Myocyte (in vitro differentiated cells): ENCODE results near the gene PRELID2. TPM values are rescaled to one million over a fixed set of nuclear protein-coding genes. Genes with fewer than 3 reads are reported as not detected.
"Not testable (repeated sequence)": the region's sequence is repeated elsewhere in the genome, so short reads cannot be mapped to it uniquely, and the experiment has no call there.

Source experiments
- DNase-seq: peaks from one replicate; pipeline ENCODE4 v3.0.0-alpha.2; 2012; ENCODE audit warnings: low read depth
- polyA plus RNA-seq: library from polyadenylated mRNA; unstranded; fragments of >200 nt; gene quantifications from one replicate; pipeline ENCODE4 v1.2.1, GENCODE V29; 2012; ENCODE audit warnings: missing spikeins
- total RNA-seq: library from RNA; depleted of rRNA; stranded (reverse); fragments of >200 nt; gene quantifications from 2 replicates; pipeline ENCODE4 v1.2.3, GENCODE V29; 2014

Gene PRELID2
- 1.8 TPM in 2 replicates for total RNA-seq
- polyA plus RNA-seq: 4.0 TPM

- DNase-seq: peak; percentile 92
Measured at GRCh38 chr5:145834917-145835847, at the start of gene PRELID2. Gene PRELID2 (minus strand): TSS chr5:145835342. CDS start chr5:145835251, 91 bp downstream.

DNA sequence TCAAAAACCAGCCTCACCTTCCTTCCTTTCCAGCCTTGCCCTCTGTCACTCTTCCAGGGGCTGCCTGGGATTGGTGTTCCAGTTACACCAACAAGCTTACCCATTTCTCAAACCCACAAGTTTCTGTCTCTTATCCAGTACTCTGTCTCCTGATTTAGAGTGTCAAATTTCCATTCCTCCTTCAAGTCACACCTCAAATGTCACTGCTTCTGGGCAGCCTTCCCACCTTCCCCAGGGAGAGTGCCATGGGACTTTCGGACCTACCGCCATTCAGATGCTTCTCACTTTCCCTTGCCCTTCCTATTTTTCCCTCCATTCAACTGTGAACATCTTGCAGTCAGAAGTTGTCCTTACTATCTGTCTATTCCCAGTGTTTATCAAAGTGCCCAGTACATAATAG is 39.6 kb upstream of the PRELID2 start:
- DNase-seq: no peak

GRCh38 chr5:145872914-145873313 is 37.8 kb upstream of the PRELID2 start, which contains the start of gene GRXCR2:
Gene GRXCR2 (minus strand): TSS chr5:145873014. CDS start chr5:145872968, 46 bp downstream.
- DNase-seq: no peak

DNA sequence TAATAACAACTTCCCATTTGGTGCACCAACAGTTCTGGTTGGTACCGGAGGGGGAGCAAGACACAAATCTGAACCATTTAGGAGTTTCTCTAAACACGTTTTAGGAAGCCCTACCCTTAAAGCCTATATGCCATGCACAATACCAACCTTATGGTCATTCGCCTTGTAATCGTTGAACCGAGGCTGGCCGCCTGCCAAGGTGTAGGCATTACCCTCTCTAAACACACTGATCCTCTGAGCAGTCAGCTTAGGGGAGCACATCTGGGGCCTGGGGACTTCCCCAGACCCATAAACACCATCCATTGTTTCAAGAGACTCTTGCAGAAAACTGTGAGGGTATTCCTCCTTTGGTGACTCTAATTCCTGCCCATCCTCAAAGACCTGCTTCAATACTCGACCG is 37.3 kb upstream of the PRELID2 start:
- no peak for DNase-seq

- DNase-seq: no peak
Measured at GRCh38 chr5:145869753-145870152, 34.6 kb upstream of the PRELID2 start.

GRCh38 chr5:145867806-145868205 is 32.7 kb upstream of the PRELID2 start:
- no peak for DNase-seq

- not testable (repeated sequence) for DNase-seq
Measured at GRCh38 chr5:145864432-145864831, 29.3 kb upstream of the PRELID2 start.

DNA sequence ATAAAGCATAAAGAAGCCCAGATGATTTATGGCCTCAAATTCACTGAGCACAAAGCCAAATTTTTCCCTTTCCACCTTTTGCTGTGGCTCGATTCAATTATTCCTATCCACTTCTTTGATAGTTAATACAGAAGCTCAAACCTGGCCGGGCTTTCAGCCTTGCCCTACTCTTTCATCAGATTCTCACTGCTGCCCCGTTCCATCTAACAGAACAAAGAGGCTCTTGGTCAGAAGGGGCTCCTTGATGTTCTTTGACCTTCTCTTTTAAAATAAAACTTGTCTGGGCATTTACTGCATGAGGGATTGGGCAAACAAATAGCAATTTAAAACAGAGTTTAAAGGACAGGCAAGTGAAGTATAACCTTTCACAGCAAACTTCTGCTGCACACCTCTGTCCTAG is 27.9 kb upstream of the PRELID2 start:
- DNase-seq: no peak

GRCh38 chr5:145859897-145860296 is 24.8 kb upstream of the PRELID2 start:
- DNase-seq: no peak

DNA sequence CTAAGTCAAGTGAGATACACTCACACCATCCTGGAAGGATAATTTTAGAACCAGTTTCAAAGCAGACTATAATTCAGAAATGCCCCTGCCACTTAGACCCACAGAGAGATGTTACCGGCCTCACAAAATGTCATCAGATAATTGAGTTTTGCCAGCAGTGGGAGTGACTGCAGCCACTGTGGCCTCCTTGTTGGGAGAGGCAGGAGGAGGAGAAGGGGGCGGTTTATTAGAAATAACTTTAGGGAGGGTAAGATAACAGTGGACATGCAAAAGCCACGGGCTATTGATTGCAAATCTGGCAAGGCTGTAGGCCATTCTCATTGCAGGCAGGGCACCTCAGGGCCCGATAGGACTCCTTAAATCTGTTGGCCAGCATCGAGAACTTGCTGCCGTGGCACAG is 24.3 kb upstream of the PRELID2 start:
- no peak for DNase-seq

- no peak for DNase-seq
Measured at GRCh38 chr5:145858959-145859358, 23.8 kb upstream of the PRELID2 start.

GRCh38 chr5:145856285-145856818 is 21.2 kb upstream of the PRELID2 start:
- peak; percentile 65 for DNase-seq

DNA sequence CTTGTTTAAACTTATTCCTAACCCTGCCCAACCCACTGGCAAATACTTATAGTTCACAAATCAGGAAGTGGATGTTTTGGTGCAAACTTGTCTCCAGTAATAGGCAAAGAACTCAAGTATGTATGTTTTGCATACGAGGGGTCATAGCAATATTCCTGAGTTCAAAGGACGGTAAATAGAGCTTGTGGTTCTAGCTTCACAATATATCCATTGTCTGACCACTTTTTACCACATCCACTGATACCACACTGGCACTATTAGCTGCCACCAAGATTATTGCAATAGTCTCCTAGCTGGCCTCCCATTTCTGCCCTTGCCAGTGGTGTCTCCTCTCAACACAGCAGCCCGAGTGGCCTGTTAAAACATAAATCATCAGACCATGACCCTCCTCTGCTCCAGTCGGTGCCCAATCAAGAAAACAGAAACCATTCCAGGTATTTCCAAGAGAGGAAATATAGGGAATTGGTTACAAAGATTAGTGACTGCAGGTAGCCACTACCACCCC is 20.7 kb upstream of the PRELID2 start:
- DNase-seq: no peak

- peak; percentile 82 for DNase-seq
Measured at GRCh38 chr5:145854651-145855258, 19.6 kb upstream of the PRELID2 start.

GRCh38 chr5:145853781-145854376 is 18.7 kb upstream of the PRELID2 start:
- no peak for DNase-seq

- DNase-seq: no peak
Measured at GRCh38 chr5:145852990-145853389, 17.8 kb upstream of the PRELID2 start.

- DNase-seq: no peak
Measured at GRCh38 chr5:145848854-145849253, 13.7 kb upstream of the PRELID2 start.

GRCh38 chr5:145847499-145848497 is 12.7 kb upstream of the PRELID2 start:
- peak; percentile 22 for DNase-seq

DNA sequence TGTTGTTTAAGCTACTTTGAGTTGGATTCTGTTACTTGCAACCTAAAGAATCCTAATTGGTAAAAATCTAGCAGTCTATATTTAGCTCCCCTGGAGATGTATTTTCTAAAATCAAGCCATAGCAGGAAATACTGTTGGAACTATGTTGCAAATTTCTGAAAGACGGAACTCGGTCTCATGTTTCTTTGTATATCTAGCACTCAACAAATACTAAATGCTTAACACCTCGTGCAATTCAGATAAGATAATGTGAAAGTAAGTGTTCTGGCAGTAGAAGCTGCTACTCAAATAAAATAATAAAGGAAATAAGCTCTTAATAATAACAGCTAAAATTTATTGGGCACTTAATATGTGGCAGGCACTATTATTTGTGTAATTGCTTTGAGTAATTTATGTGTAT is 10.9 kb upstream of the PRELID2 start:
- DNase-seq: no peak

DNA sequence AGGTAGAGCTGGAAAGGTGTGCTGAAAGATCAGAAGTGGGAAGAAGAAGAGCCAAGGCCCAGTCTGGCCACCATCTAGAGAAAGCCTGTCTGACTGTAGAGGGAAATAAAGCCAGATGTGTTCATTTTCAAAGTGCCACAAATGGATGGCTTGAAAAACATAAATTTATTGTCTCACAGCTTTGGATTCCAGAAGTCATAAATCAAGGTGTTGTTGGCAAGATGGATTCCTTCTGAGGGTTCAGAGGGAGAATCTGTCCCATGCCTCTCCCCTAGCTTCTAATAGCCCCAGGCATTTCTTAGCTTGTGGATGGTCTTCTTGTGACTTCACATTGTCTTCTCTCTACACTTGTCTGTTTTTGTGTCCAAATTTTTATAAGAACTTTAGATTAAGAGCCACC is 6.2 kb upstream of the PRELID2 start:
- no peak for DNase-seq
